ENCODE measurements around the gene DCDC2C.

DCDC2C gene

DNA sequence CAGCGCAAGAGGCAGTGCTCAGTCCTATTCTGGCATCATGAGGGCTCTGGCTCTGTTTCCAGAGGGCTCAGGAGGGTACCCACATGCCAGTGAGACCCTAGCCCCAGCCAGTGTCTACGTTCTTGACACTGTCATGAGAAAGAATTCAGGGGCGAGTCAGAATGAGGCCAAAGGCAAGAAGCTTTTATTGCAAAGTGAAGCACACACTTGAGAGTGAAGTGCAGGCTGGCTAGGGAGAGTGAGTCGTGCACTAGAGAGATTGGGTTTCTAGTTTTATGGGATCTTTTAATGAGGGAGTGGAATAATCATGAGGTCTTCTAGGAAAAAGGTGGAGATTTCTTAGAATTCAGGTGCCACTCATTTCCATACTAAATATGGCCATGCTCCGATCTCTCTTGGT lies 164.1 kb downstream of the DCDC2C start:
- H3K4me1 ChIP-seq (ENCODE audit: insufficient read depth, low read length, poor library complexity, severe bottlenecking): no peaks in the 10 kb centered on the region
- no peaks in the 10 kb centered on the region for H4K20me1 ChIP-seq (ENCODE audit: insufficient read depth, low read length, poor library complexity, severe bottlenecking)
- no peaks in the 10 kb centered on the region for H3K27me3 ChIP-seq (ENCODE audit: insufficient read depth, low read length, poor library complexity, severe bottlenecking)
- H3K36me3 ChIP-seq (ENCODE audit: insufficient read depth, low read length): no peaks in the 10 kb centered on the region
- no peak overlapping the region for H3K4me3 ChIP-seq (ENCODE audit: low read length, poor library complexity, severe bottlenecking)
- H3K9ac ChIP-seq (ENCODE audit: low read depth, low read length, poor library complexity, severe bottlenecking): no peak overlapping the region
- no peak for TF ChIP-seq EZH2phosphoT487 (IDR thresholded peaks at IDR 0.05; ENCODE audit: borderline replicate concordance)
- TF ChIP-seq, protein P1, sequence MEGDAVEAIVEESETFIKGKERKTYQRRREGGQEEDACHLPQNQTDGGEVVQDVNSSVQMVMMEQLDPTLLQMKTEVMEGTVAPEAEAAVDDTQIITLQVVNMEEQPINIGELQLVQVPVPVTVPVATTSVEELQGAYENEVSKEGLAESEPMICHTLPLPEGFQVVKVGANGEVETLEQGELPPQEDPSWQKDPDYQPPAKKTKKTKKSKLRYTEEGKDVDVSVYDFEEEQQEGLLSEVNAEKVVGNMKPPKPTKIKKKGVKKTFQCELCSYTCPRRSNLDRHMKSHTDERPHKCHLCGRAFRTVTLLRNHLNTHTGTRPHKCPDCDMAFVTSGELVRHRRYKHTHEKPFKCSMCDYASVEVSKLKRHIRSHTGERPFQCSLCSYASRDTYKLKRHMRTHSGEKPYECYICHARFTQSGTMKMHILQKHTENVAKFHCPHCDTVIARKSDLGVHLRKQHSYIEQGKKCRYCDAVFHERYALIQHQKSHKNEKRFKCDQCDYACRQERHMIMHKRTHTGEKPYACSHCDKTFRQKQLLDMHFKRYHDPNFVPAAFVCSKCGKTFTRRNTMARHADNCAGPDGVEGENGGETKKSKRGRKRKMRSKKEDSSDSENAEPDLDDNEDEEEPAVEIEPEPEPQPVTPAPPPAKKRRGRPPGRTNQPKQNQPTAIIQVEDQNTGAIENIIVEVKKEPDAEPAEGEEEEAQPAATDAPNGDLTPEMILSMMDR (conservative IDR thresholded peaks at IDR 0.05; ENCODE audit: low read length): no peak
- no peak overlapping the region for H3K4me2 ChIP-seq (ENCODE audit: low read depth, low read length, poor library complexity, severe bottlenecking)
- H3F3A ChIP-seq (ENCODE audit: low read depth): no peaks in the 10 kb centered on the region
- H3K9me2 ChIP-seq (replicated peaks; ENCODE audit: low read depth, low read length): no peaks in the 10 kb centered on the region
- no peak overlapping the region for H2AFZ ChIP-seq (ENCODE audit: low read length)
- H3K79me2 ChIP-seq (ENCODE audit: insufficient read depth, low read length): no peaks in the 10 kb centered on the region
- peaks cover 4% of the 10 kb centered on the region; the same call in 1 of the 2 replicates for H3K9me3 ChIP-seq (ENCODE audit: insufficient read depth, low read depth, low read length)

DNA sequence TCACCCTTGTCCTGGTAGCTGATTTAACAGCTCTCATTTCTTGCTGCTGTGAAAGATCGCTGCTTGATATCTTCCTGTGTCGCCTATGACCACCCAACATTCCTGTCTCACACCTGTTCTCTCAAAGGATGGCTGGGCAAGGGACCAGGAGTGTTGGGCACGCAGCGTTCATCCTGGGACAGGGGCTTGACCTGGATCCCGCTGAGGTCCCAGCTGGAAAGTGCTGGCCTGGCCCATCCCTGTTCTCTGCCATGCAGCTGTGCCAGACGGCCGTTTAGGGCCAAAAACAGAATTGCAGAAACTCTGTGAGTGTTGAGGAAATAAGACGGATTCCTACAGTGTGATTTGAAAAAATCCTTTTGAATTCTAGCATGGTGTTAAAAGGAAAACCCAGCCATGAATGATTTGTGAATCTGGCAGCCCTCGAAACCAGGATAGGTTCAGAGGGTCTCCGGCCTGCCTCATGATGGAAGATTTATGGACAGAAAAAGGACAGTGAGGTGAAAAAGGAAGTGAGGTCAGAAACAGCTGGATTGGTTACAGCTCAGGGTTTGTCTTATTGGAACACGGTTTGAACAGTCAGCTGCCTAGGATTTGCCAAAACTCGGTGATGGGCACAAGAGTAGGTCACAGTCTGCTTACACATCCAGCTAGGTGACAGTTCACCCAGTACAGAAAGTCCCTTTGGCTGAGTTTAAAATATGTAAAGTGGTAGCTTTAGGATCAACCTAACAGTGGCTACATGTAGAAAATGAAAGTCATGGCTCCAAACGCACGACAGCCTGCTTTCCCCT lies 164.8 kb downstream of the DCDC2C start:
- H3K9me2 ChIP-seq (replicated peaks; ENCODE audit: low read depth, low read length): no peaks in the 10 kb centered on the region

DNA sequence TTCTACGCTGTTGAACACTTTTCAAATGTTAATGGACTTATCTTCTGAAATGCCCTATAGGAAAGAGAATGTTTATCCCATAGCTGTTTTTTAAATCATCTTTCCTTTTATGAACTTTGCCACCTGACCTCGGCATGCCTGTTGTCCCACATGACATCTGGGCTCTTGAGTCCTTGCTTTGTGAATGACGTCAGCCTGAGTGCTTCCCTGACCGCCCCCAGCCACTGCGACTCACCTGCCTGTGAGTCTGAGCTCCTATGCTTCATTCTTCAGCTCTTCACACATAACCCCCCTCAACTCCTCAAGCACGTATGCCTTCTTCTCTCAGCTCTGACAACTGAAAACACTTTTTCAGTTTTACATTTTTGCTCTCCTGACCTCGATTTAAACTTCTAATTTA lies 166.8 kb downstream of the DCDC2C start:
- Histone ChIP-seq H3K4me1 (ENCODE audit: insufficient read depth, low read length, poor library complexity, severe bottlenecking) (no peaks in the 10 kb centered on the region), H3K9me2 (replicated peaks; ENCODE audit: low read depth, low read length) (no peaks in the 10 kb centered on the region), H3K9me3 (ENCODE audit: insufficient read depth, low read depth, low read length) (peaks cover 4% of the 10 kb centered on the region; the same call in 1 of the 2 replicates), H3K9ac (ENCODE audit: low read depth, low read length, poor library complexity, severe bottlenecking) (no peak overlapping the region), H2AFZ (ENCODE audit: low read length) (no peak overlapping the region), H3K4me2 (ENCODE audit: low read depth, low read length, poor library complexity, severe bottlenecking) (no peak overlapping the region), H3K27me3 (ENCODE audit: insufficient read depth, low read length, poor library complexity, severe bottlenecking) (no peaks in the 10 kb centered on the region), H3F3A (ENCODE audit: low read depth) (no peaks in the 10 kb centered on the region), H3K36me3 (ENCODE audit: insufficient read depth, low read length) (no peaks in the 10 kb centered on the region), H3K4me3 (ENCODE audit: low read length, poor library complexity, severe bottlenecking) (no peak overlapping the region), H3K79me2 (ENCODE audit: insufficient read depth, low read length) (no peaks in the 10 kb centered on the region), H4K20me1 (ENCODE audit: insufficient read depth, low read length, poor library complexity, severe bottlenecking) (no peaks in the 10 kb centered on the region)
- TF ChIP-seq, protein P1 (conservative IDR thresholded peaks at IDR 0.05; ENCODE audit: low read length): no peak
- no peak for TF ChIP-seq EZH2phosphoT487 (IDR thresholded peaks at IDR 0.05; ENCODE audit: borderline replicate concordance)

More for the DNA sequence above, 164.8 kb downstream of the DCDC2C start:
- H3F3A ChIP-seq (ENCODE audit: low read depth): no peaks in the 10 kb centered on the region
- H3K27me3 ChIP-seq (ENCODE audit: insufficient read depth, low read length, poor library complexity, severe bottlenecking): no peaks in the 10 kb centered on the region
- H3K4me2 ChIP-seq (ENCODE audit: low read depth, low read length, poor library complexity, severe bottlenecking): no peak overlapping the region
- H4K20me1 ChIP-seq (ENCODE audit: insufficient read depth, low read length, poor library complexity, severe bottlenecking): no peaks in the 10 kb centered on the region
- H3K4me1 ChIP-seq (ENCODE audit: insufficient read depth, low read length, poor library complexity, severe bottlenecking): no peaks in the 10 kb centered on the region
- no peaks in the 10 kb centered on the region for H3K79me2 ChIP-seq (ENCODE audit: insufficient read depth, low read length)
- no peaks in the 10 kb centered on the region for H3K36me3 ChIP-seq (ENCODE audit: insufficient read depth, low read length)
- H3K4me3 ChIP-seq (ENCODE audit: low read length, poor library complexity, severe bottlenecking): no peak overlapping the region
- TF ChIP-seq, protein P1 (conservative IDR thresholded peaks at IDR 0.05; ENCODE audit: low read length): no peak
- no peak for TF ChIP-seq EZH2phosphoT487 (IDR thresholded peaks at IDR 0.05; ENCODE audit: borderline replicate concordance)
- H3K9me3 ChIP-seq (ENCODE audit: insufficient read depth, low read depth, low read length): peaks cover 4% of the 10 kb centered on the region; the same call in 1 of the 2 replicates
- no peak overlapping the region for H2AFZ ChIP-seq (ENCODE audit: low read length)
- H3K9ac ChIP-seq (ENCODE audit: low read depth, low read length, poor library complexity, severe bottlenecking): no peak overlapping the region
